OCI-LY1 (cell line): ENCODE results near the gene LTF.

ENCODE experiments used
- H2AFZ ChIP-seq: fragments of 200-600 bp; sonication (generic), shearing (Covaris generic); 2 replicates; pipeline ENCODE4 v1.6.0; 2014; ENCODE audit warnings: antibody characterized with exemption, mild to moderate bottlenecking, low read length
- H3F3A ChIP-seq: fragments of 200-600 bp; sonication (generic), shearing (Covaris generic); 2 replicates; pipeline ENCODE4 v1.6.0; 2014; ENCODE audit warnings: mild to moderate bottlenecking, antibody characterized with exemption, low read length, moderate library complexity; ENCODE audit not compliant: insufficient read depth
- H3K27ac ChIP-seq: fragments of 200-600 bp; sonication (generic); 2 replicates; pipeline ENCODE4 v1.5.1; 2014; ENCODE audit warnings: low read length, mixed run types, mild to moderate bottlenecking, low read depth; ENCODE audit not compliant: poor library complexity, severe bottlenecking
- H3K27me3 ChIP-seq: fragments of 200-600 bp; sonication (generic); 2 replicates; pipeline ENCODE4 v1.6.0; 2014; ENCODE audit warnings: antibody characterized with exemption, mild to moderate bottlenecking, low read length, moderate library complexity; ENCODE audit not compliant: insufficient read depth
- H3K36me3 ChIP-seq: fragments of 200-600 bp; sonication (generic); 2 replicates; pipeline ENCODE4 v1.6.1; 2014; ENCODE audit warnings: mild to moderate bottlenecking, antibody characterized with exemption, low read length, moderate library complexity, mixed read lengths; ENCODE audit not compliant: insufficient read depth
- H3K4me1 ChIP-seq: fragments of 200-600 bp; sonication (generic); 2 replicates; pipeline ENCODE4 v1.5.1; 2014; ENCODE audit warnings: mild to moderate bottlenecking, low read length, moderate library complexity; ENCODE audit not compliant: insufficient read depth, severe bottlenecking
- H3K4me2 ChIP-seq: fragments of 200-600 bp; sonication (generic), shearing (Covaris generic); 2 replicates; pipeline ENCODE4 v1.6.1; 2014; ENCODE audit warnings: low read length
- H3K4me3 ChIP-seq: fragments of 200-600 bp; sonication (generic); 2 replicates; pipeline ENCODE4 v1.5.1; 2014; ENCODE audit warnings: low read length, low read depth, mild to moderate bottlenecking, mixed read lengths; ENCODE audit not compliant: poor library complexity, severe bottlenecking
- H3K79me2 ChIP-seq: fragments of 200-600 bp; shearing (Covaris generic); 2 replicates; pipeline ENCODE4 v1.6.1; 2016; ENCODE audit warnings: mixed run types, low read length, mixed read lengths; ENCODE audit not compliant: insufficient read depth
- H3K9ac ChIP-seq: fragments of 200-600 bp; sonication (generic), shearing (Covaris generic); 2 replicates; pipeline ENCODE4 v1.6.1; 2014; ENCODE audit warnings: mild to moderate bottlenecking, low read length, mixed read lengths
- H3K9me2 ChIP-seq: fragments of 200-600 bp; sonication (generic), shearing (Covaris generic); 2 replicates; pipeline ENCODE4 v1.6.1; 2014; ENCODE audit warnings: low read depth, mild to moderate bottlenecking, low read length, mixed read lengths
- H3K9me3 ChIP-seq: fragments of 200-600 bp; shearing (Covaris generic); 2 replicates; pipeline ENCODE4 v1.6.1; 2014; ENCODE audit warnings: low read length, mixed read lengths
- H4K20me1 ChIP-seq: fragments of 200-600 bp; sonication (generic), shearing (Covaris generic); 2 replicates; pipeline ENCODE4 v1.6.0; 2016; ENCODE audit warnings: mild to moderate bottlenecking, low read length; ENCODE audit not compliant: insufficient read depth
- EZH2 ChIP-seq: fragments of 200-600 bp; sonication (generic), shearing (Covaris generic); IDR thresholded peaks from 2 replicates; pipeline ENCODE4 v1.8.0; 2017; ENCODE audit warnings: borderline replicate concordance, mixed run types, mild to moderate bottlenecking, antibody characterized with exemption, low read length, moderate library complexity, mixed read lengths
- TF ChIP-seq, protein P1 (sequence below): fragments of 200-600 bp; sonication (generic), shearing (Covaris generic); IDR thresholded peaks from 2 replicates; pipeline ENCODE4 v1.5.1; 2017; ENCODE audit warnings: mild to moderate bottlenecking, antibody characterized with exemption, low read length, moderate library complexity, mixed read lengths

Gene LTF

DNA sequence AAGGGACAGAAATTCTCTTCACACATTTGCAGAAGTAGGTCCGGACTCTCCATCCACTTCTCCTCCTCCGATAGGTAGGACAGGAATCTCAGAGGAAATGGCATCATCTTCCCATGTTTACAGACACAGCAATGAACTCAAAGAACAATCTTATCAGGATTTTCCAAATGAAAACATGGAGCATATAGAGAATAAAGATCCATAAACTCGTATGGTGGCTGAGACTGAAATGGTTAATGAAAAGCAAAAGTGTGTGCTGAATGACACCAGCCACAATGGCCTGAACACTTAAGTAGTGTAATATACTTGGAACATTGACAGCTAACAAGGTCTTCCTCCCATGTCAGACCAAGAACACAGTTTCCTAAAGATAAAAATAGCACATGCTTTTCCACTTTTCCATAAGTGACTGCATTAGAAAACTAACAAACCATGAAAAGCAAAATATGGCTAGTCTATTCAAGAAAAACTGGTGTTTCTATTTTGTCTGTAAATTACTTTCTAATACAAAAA, 51.9 kb downstream of the LTF start:
- Histone ChIP-seq H3K4me2 (no peak overlapping the region), H3K9ac (no peak overlapping the region), H3F3A (no peaks in the 10 kb centered on the region), H3K36me3 (no peaks in the 10 kb centered on the region), H3K27me3 (no peaks in the 10 kb centered on the region; the same call in 1 of the 2 replicates), H3K9me2 (no peaks in the 10 kb centered on the region), H3K27ac (no peak overlapping the region), H3K79me2 (no peaks in the 10 kb centered on the region), H3K4me3 (no peak overlapping the region), H3K9me3 (no peaks in the 10 kb centered on the region), H4K20me1 (no peaks in the 10 kb centered on the region), H3K4me1 (no peaks in the 10 kb centered on the region), H2AFZ (no peak overlapping the region)
- TF ChIP-seq, protein P1, sequence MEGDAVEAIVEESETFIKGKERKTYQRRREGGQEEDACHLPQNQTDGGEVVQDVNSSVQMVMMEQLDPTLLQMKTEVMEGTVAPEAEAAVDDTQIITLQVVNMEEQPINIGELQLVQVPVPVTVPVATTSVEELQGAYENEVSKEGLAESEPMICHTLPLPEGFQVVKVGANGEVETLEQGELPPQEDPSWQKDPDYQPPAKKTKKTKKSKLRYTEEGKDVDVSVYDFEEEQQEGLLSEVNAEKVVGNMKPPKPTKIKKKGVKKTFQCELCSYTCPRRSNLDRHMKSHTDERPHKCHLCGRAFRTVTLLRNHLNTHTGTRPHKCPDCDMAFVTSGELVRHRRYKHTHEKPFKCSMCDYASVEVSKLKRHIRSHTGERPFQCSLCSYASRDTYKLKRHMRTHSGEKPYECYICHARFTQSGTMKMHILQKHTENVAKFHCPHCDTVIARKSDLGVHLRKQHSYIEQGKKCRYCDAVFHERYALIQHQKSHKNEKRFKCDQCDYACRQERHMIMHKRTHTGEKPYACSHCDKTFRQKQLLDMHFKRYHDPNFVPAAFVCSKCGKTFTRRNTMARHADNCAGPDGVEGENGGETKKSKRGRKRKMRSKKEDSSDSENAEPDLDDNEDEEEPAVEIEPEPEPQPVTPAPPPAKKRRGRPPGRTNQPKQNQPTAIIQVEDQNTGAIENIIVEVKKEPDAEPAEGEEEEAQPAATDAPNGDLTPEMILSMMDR: no peak
- TF ChIP-seq EZH2: no peak

DNA sequence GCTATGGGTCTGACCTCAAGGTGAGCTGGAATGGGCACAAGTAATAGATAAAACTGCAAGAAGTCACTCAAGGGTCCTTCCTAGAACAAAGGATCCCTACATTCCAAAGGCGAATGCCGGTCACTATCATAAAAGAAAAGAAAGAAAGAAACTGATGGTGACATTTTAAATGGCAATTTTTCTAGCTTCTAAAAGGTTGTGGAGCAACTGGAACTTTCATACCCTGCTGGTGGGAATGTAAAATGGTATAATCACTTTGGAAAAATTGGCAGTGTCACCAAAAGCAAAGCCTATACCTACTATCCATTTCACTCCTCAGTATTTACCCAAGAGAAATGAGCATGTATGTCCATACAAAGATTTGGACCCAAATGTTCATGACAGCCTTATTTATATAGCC, 53.4 kb downstream of the LTF start:
- Histone ChIP-seq H3K4me2 (no peak overlapping the region), H3K4me1 (no peaks in the 10 kb centered on the region), H4K20me1 (no peaks in the 10 kb centered on the region), H3K9me2 (no peaks in the 10 kb centered on the region), H3K4me3 (no peak overlapping the region), H3F3A (no peaks in the 10 kb centered on the region), H3K27ac (no peak overlapping the region), H3K9ac (no peak overlapping the region), H3K9me3 (no peaks in the 10 kb centered on the region), H3K79me2 (no peaks in the 10 kb centered on the region), H3K36me3 (no peaks in the 10 kb centered on the region), H2AFZ (no peak overlapping the region), H3K27me3 (no peaks in the 10 kb centered on the region; the same call in 1 of the 2 replicates)
- no peak for TF ChIP-seq EZH2
- TF ChIP-seq, protein P1: no peak

DNA sequence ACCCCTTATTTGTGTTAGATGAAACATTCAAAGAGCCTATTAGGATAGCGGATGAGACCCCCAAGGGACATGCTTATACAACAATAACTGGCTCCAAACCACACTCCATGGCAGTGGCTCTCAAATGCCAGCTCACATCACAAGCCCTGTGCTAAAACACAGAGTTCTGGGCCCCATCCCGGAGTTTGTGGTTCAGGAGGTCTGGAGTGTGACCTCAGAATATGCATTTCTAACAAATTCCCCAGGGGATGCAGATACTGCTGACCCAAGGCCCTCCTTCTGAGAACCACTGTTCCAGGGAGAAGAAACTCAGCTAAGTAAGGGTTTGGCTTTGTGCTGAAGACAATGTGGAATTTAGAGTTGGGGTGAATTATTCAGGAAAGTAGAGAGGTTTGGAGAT, 54.0 kb downstream of the LTF start:
- H3F3A ChIP-seq: no peaks in the 10 kb centered on the region
- H3K9me2 ChIP-seq: no peaks in the 10 kb centered on the region
- H3K4me3 ChIP-seq: no peak overlapping the region
- H3K36me3 ChIP-seq: no peaks in the 10 kb centered on the region
- no peak overlapping the region for H3K9ac ChIP-seq
- no peak overlapping the region for H3K4me2 ChIP-seq
- no peaks in the 10 kb centered on the region for H3K9me3 ChIP-seq
- H4K20me1 ChIP-seq: no peaks in the 10 kb centered on the region
- H3K79me2 ChIP-seq: no peaks in the 10 kb centered on the region
- H3K27ac ChIP-seq: no peak overlapping the region
- H3K27me3 ChIP-seq: no peaks in the 10 kb centered on the region; the same call in 1 of the 2 replicates
- no peak overlapping the region for H2AFZ ChIP-seq
- no peaks in the 10 kb centered on the region for H3K4me1 ChIP-seq
- TF ChIP-seq, protein P1: no peak
- TF ChIP-seq EZH2: no peak
